Measurements from ENCODE around the gene CTXND2. TPM values are rescaled to one million over a fixed set of nuclear protein-coding genes. Genes with fewer than 3 reads are reported as not detected.
A peak's percentile ranks its signal among the peaks of the same experiment; 100 is the strongest.

Gene CTXND2
- total and polyA plus RNA-seq, 3 experiments from 2014 or later: not detected

DNA sequence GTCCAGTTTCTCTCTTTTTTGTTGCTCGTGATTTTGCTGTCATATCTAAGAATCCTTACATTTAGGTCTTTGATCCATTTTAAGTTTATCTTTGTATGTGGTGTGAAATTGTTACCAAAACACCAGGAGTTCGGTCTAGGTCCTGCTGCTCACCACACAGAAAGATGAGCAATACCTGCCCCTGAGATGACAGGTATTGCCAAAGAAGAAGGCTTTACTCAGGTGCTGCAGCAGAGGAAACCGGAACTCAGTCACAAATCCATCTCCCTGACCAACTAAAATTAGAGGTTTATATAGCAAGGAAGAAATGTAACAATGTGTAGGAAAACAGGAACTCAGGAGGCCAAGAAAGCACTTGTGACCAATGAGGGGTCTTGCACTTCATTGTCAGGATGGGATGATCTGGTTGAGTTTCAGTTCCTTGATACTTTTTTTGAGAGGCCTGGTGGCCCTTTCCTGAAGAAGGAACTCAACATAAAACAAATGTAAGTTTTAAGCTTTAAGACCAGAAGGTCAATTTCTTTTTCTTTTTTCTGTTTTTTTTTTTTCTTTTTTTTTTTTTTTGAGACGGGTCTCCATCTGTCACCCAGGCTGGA is 22.7 kb downstream of the CTXND2 start:
- H3K27ac Mint-ChIP-seq: no peak overlapping the region
- no peaks in the 10 kb centered on the region for H3K4me1 Mint-ChIP-seq
- no peaks in the 10 kb centered on the region for H3K4me1 ChIP-seq (ENCODE audit: insufficient read depth, low read length)
- CTCF ChIA-PET: no interaction called here
- H3K27ac ChIP-seq (ENCODE audit: low read depth, low read length): no peak overlapping the region
- no peaks in the 10 kb centered on the region for H3K36me3 ChIP-seq (ENCODE audit: insufficient read depth, low read length)
- H3K4me3 ChIP-seq (ENCODE audit: low read length): no peak overlapping the region
- no peaks in the 10 kb centered on the region for H3K36me3 Mint-ChIP-seq
- no peak overlapping the region for H3K4me3 Mint-ChIP-seq
- H3K9me3 Mint-ChIP-seq: no peaks in the 10 kb centered on the region
- no peaks in the 10 kb centered on the region for H3K27me3 Mint-ChIP-seq
- POLR2A ChIA-PET: no interaction called here
- DNase-seq: no peak
- H3K9me3 ChIP-seq (ENCODE audit: low read length): no peaks in the 10 kb centered on the region
- H3K27me3 ChIP-seq (ENCODE audit: insufficient read depth, low read length, poor library complexity, severe bottlenecking): no peaks in the 10 kb centered on the region

- Mint-ChIP-seq H3K4me3 (no peak overlapping the region), H3K27me3 (no peaks in the 10 kb centered on the region), H3K4me1 (no peaks in the 10 kb centered on the region), H3K27ac (peak overlapping the region in 1 of 8 donors; percentile 29), H3K36me3 (no peaks in the 10 kb centered on the region), H3K9me3 (no peaks in the 10 kb centered on the region)
- no peak for DNase-seq
- H3K4me1 ChIP-seq (ENCODE audit: insufficient read depth, low read length): no peaks in the 10 kb centered on the region
- no peak overlapping the region for H3K27ac ChIP-seq (ENCODE audit: low read depth, low read length)
- ChIA-PET CTCF (interaction anchor here (0.7 kb wide), 2 partner anchors 10 to 83 kb away, joined by 3 read pairs; no protein-coding TSS in a partner anchor), POLR2A (no interaction called here)
- H3K36me3 ChIP-seq (ENCODE audit: insufficient read depth, low read length): no peaks in the 10 kb centered on the region
- H3K4me3 ChIP-seq (ENCODE audit: low read length): no peak overlapping the region
- no peaks in the 10 kb centered on the region for H3K27me3 ChIP-seq (ENCODE audit: insufficient read depth, low read length, poor library complexity, severe bottlenecking)
- no peaks in the 10 kb centered on the region for H3K9me3 ChIP-seq (ENCODE audit: low read length)
These were observed 25.7 kb downstream of the CTXND2 start for GRCh38 chr1:150912623-150913022.

GRCh38 chr1:150917387-150917786 is 30.5 kb downstream of the CTXND2 start:
- POLR2A ChIA-PET: no interaction called here
- DNase-seq: no peak
- Mint-ChIP-seq H3K4me1 (peaks cover 3 to 4% (median 4%) of the 10 kb centered on the region in 3 donors), H3K36me3 (no peaks in the 10 kb centered on the region), H3K4me3 (no peak overlapping the region), H3K9me3 (no peaks in the 10 kb centered on the region), H3K27me3 (no peaks in the 10 kb centered on the region), H3K27ac (no peak overlapping the region)
- CTCF ChIA-PET: no interaction called here
- Histone ChIP-seq H3K4me1 (ENCODE audit: insufficient read depth, low read length) (no peaks in the 10 kb centered on the region), H3K27ac (ENCODE audit: low read depth, low read length) (no peak overlapping the region), H3K27me3 (ENCODE audit: insufficient read depth, low read length, poor library complexity, severe bottlenecking) (no peaks in the 10 kb centered on the region), H3K4me3 (ENCODE audit: low read length) (no peak overlapping the region), H3K36me3 (ENCODE audit: insufficient read depth, low read length) (no peaks in the 10 kb centered on the region), H3K9me3 (ENCODE audit: low read length) (no peaks in the 10 kb centered on the region)

- Mint-ChIP-seq H3K27ac (peak overlapping the region in 5 of 8 donors; percentile 3 to 57 (median 11)), H3K9me3 (no peaks in the 10 kb centered on the region), H3K27me3 (no peaks in the 10 kb centered on the region), H3K4me3 (peak overlapping the region in 2 of 7 donors; percentile 11 to 38), H3K36me3 (peaks cover 0 to 14% (median 0%) of the 10 kb centered on the region in 3 donors), H3K4me1 (peaks cover 20 to 32% (median 26%) of the 10 kb centered on the region in 3 donors)
- POLR2A ChIA-PET: interaction anchor here (0.6 to 1.0 kb wide), 2 partner anchors 31 to 343 kb away, joined by 3 read pairs; no protein-coding TSS in a partner anchor
- Histone ChIP-seq H3K27ac (ENCODE audit: low read depth, low read length) (no peak overlapping the region), H3K9me3 (ENCODE audit: low read length) (no peaks in the 10 kb centered on the region), H3K27me3 (ENCODE audit: insufficient read depth, low read length, poor library complexity, severe bottlenecking) (no peaks in the 10 kb centered on the region), H3K4me3 (ENCODE audit: low read length) (no peak overlapping the region), H3K36me3 (ENCODE audit: insufficient read depth, low read length) (peaks cover 1% of the 10 kb centered on the region), H3K4me1 (ENCODE audit: insufficient read depth, low read length) (peaks cover 6% of the 10 kb centered on the region)
- peak; percentile 50 to 81 (median 53) for DNase-seq
- CTCF ChIA-PET: interaction anchor here (0.7 to 2.7 kb wide), 19 partner anchors 9 to 459 kb away, joined by 3 to 8 read pairs (median 3); partner anchors contain the start of genes CTXND2 and ENSA
These were observed 35.6 kb downstream of the CTXND2 start for GRCh38 chr1:150922519-150922975.

- Mint-ChIP-seq H3K27me3 (no peaks in the 10 kb centered on the region), H3K36me3 (peaks cover 6 to 37% (median 8%) of the 10 kb centered on the region in 3 donors), H3K4me3 (peak overlapping the region; percentile 15 to 99 (median 96)), H3K4me1 (peaks cover 28 to 44% (median 42%) of the 10 kb centered on the region in 3 donors), H3K27ac (peak overlapping the region in 4 of 8 donors; percentile 48 to 99 (median 96)), H3K9me3 (peaks cover 0 to 2% (median 0%) of the 10 kb centered on the region in 5 donors)
- H3K36me3 ChIP-seq (ENCODE audit: insufficient read depth, low read length): peaks cover 14% of the 10 kb centered on the region
- CTCF ChIA-PET: interaction anchor here (0.7 kb wide), 1 partner anchor 11 kb away, joined by 4 read pairs; no protein-coding TSS in a partner anchor
- peaks cover 13% of the 10 kb centered on the region for H3K4me1 ChIP-seq (ENCODE audit: insufficient read depth, low read length)
- H3K4me3 ChIP-seq (ENCODE audit: low read length): no peak overlapping the region
- H3K27me3 ChIP-seq (ENCODE audit: insufficient read depth, low read length, poor library complexity, severe bottlenecking): no peaks in the 10 kb centered on the region
- no peaks in the 10 kb centered on the region for H3K9me3 ChIP-seq (ENCODE audit: low read length)
- H3K27ac ChIP-seq (ENCODE audit: low read depth, low read length): no peak overlapping the region
- POLR2A ChIA-PET: interaction anchor here (0.6 to 0.7 kb wide), 3 partner anchors 11 to 44 kb away, joined by 3 to 9 read pairs (median 6); no protein-coding TSS in a partner anchor
- DNase-seq: peak in 2 of 5 donors; percentile 26 to 49
These were observed 38.1 kb downstream of the CTXND2 start for GRCh38 chr1:150925080-150925479.

GRCh38 chr1:150926097-150926741 is 39.3 kb downstream of the CTXND2 start, which contains the start of gene SETDB1:
TSS of gene SETDB1 (plus strand) at chr1:150926363. CDS start at chr1:150927715, 1,352 bp downstream.
- Mint-ChIP-seq H3K36me3 (peaks cover 8 to 45% (median 16%) of the 10 kb centered on the region in 3 donors), H3K4me3 (peak within 1 kb of the TSS; percentile 92 to 99 (median 98)), H3K4me1 (peaks cover 28 to 44% (median 42%) of the 10 kb centered on the region in 3 donors), H3K27ac (peak within 1 kb of the TSS; percentile 91 to 100 (median 98)), H3K27me3 (no peaks in the 10 kb centered on the region), H3K9me3 (peaks cover 0 to 3% (median 1%) of the 10 kb centered on the region in 5 donors)
- peak within 1 kb of the TSS; percentile 80 for H3K4me3 ChIP-seq (ENCODE audit: low read length)
- ChIA-PET POLR2A (interaction anchor here (1.2 kb wide), 1 partner anchor 48 kb away, joined by 4 read pairs; no protein-coding TSS in a partner anchor), CTCF (no interaction called here)
- H3K27me3 ChIP-seq (ENCODE audit: insufficient read depth, low read length, poor library complexity, severe bottlenecking): no peaks in the 10 kb centered on the region
- H3K9me3 ChIP-seq (ENCODE audit: low read length): no peaks in the 10 kb centered on the region
- peaks cover 13% of the 10 kb centered on the region for H3K4me1 ChIP-seq (ENCODE audit: insufficient read depth, low read length)
- DNase-seq: peak; percentile 86 to 96 (median 92)
- peak within 1 kb of the TSS; percentile 81 for H3K27ac ChIP-seq (ENCODE audit: low read depth, low read length)
- H3K36me3 ChIP-seq (ENCODE audit: insufficient read depth, low read length): peaks cover 16% of the 10 kb centered on the region

DNA sequence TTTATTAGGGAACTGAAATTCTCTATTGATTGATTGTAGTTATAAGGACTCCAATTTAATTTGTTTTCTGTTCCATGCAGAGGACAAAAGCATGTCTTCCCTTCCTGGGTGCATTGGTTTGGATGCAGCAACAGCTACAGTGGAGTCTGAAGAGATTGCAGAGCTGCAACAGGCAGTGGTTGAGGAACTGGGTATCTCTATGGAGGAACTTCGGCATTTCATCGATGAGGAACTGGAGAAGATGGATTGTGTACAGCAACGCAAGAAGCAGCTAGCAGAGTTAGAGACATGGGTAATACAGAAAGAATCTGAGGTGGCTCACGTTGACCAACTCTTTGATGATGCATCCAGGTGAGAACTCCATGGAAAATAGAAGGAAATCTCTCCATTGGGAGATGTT is 40.7 kb downstream of the CTXND2 start:
- DNase-seq: no peak
- H3K9me3 ChIP-seq (ENCODE audit: low read length): no peaks in the 10 kb centered on the region
- no peak overlapping the region for H3K27ac ChIP-seq (ENCODE audit: low read depth, low read length)
- Mint-ChIP-seq H3K27ac (peak overlapping the region in 7 of 8 donors; percentile 52 to 100 (median 98)), H3K27me3 (no peaks in the 10 kb centered on the region), H3K4me1 (peaks cover 23 to 37% (median 35%) of the 10 kb centered on the region in 3 donors), H3K36me3 (peaks cover 15 to 55% (median 28%) of the 10 kb centered on the region in 3 donors), H3K9me3 (peaks cover 0 to 12% (median 7%) of the 10 kb centered on the region in 5 donors), H3K4me3 (peak overlapping the region; percentile 66 to 99 (median 98))
- peaks cover 13% of the 10 kb centered on the region for H3K4me1 ChIP-seq (ENCODE audit: insufficient read depth, low read length)
- peaks cover 16% of the 10 kb centered on the region for H3K36me3 ChIP-seq (ENCODE audit: insufficient read depth, low read length)
- ChIA-PET CTCF (interaction anchor here (1.3 kb wide), 1 partner anchor 13 kb away, joined by 5 read pairs; no protein-coding TSS in a partner anchor), POLR2A (interaction anchor here (1.2 kb wide), 1 partner anchor 46 kb away, joined by 4 read pairs; no protein-coding TSS in a partner anchor)
- H3K4me3 ChIP-seq (ENCODE audit: low read length): no peak overlapping the region
- no peaks in the 10 kb centered on the region for H3K27me3 ChIP-seq (ENCODE audit: insufficient read depth, low read length, poor library complexity, severe bottlenecking)
